OCI-LY1 (cell line): ENCODE measurements around the gene PIGQ.

Experiments used
- CTCF ChIP-seq: fragments of 200-600 bp; sonication (generic), shearing (Covaris generic); IDR thresholded peaks from 2 replicates; pipeline ENCODE4 v1.5.1; 2017; ENCODE audit warnings: mild to moderate bottlenecking, antibody characterized with exemption, low read length, moderate library complexity, mixed read lengths
- EZH2 ChIP-seq: fragments of 200-600 bp; sonication (generic), shearing (Covaris generic); IDR thresholded peaks from 2 replicates; pipeline ENCODE4 v1.8.0; 2017; ENCODE audit warnings: borderline replicate concordance, mixed run types, mild to moderate bottlenecking, antibody characterized with exemption, low read length, moderate library complexity, mixed read lengths

GRCh38 chr16:563072-563644, 6.6 kb upstream of the PIGQ start:
- no peak for TF ChIP-seq CTCF
- TF ChIP-seq EZH2, result no peak
